HepG2 (cell line): Measurements from ENCODE around the gene PFN2. TPM values are rescaled to one million over a fixed set of nuclear protein-coding genes. Genes with fewer than 3 reads are reported as not detected.

ENCODE experiments used
- ATAC-seq: fragments of 200-7000 bp; cut with Tn5 transposase; 3 replicates; pipeline ENCODE4 v1.9.1; 2020; ENCODE audit warnings: mild to moderate bottlenecking, moderate library complexity
- BruUV-seq: library from RNA; stranded (reverse); fragments of 400-500 nt; replicated peaks from 2 replicates; lab custom pipeline; 2021; lab: Mats Ljungman, UMichigan
- CTCF ChIA-PET: fragments of 300-600 bp; formaldehyde crosslinking; extraction: SDS; loops from one replicate; lab custom pipeline; 2021; ENCODE audit warnings: low total read pairs, inconsistent platforms, low intra/inter-chr PET ratio; lab: Yijun Ruan, JAX
- POLR2A ChIA-PET: fragments of 350-600 bp; sonication (Branson Sonifier 250); formaldehyde crosslinking; loops from one replicate; lab custom pipeline; 2020; ENCODE audit warnings: antibody characterized with exemption, inconsistent platforms; lab: Yijun Ruan, JAX
- DNase-seq: peaks from one replicate; pipeline ENCODE4 v3.0.0-alpha.2; 2015; ENCODE audit warnings: low spot score
- FAIRE-seq: peaks from 3 replicates; lab custom pipeline; 2011; peaks lifted over from hg19 to GRCh38; lab: Jason Lieb, UNC
- H2AFZ ChIP-seq: one replicate; pipeline ENCODE4 v1.6.1; 2011; ENCODE audit warnings: low read length, inconsistent platforms
- H3K27ac ChIP-seq: fragments of 300-600 bp; 3 replicates; pipeline ENCODE4 v1.8.0; 2011; ENCODE audit warnings: mixed run types, mild to moderate bottlenecking, mixed read lengths, low read length, inconsistent platforms; ENCODE audit not compliant: insufficient read depth; ENCODE audit errors: extremely low read length
- H3K27me3 ChIP-seq, 2 experiments: fragments of 200-600 bp in 1 of 2; 2 replicates in 1 of 2; 3 replicates in 1 of 2; pipeline versions ENCODE4 v1.6.0 to v1.8.0; 2011; ENCODE audit warnings: low read length in 2 of 2, mild to moderate bottlenecking in 2 of 2, moderate library complexity in 2 of 2, inconsistent platforms in 1 of 2; ENCODE audit not compliant: insufficient read depth in 2 of 2, control insufficient read depth in 1 of 2
- H3K36me3 ChIP-seq, 2 experiments: fragments of 200-600 bp in 1 of 2; replicated peaks in 1 of 2; 2 replicates in 1 of 2; 3 replicates in 1 of 2; pipeline versions ENCODE4 v1.5.1 to v1.8.0; 2011; ENCODE audit warnings: low read length in 2 of 2, inconsistent platforms in 1 of 2; ENCODE audit not compliant: insufficient read depth in 2 of 2, control insufficient read depth in 1 of 2
- H3K4me1 ChIP-seq: 2 replicates; pipeline ENCODE4 v1.5.1; 2012; ENCODE audit warnings: low read length, inconsistent platforms; ENCODE audit not compliant: insufficient read depth
- H3K4me2 ChIP-seq: 2 replicates; pipeline ENCODE4 v1.6.0; 2011; ENCODE audit warnings: low read depth, low read length, inconsistent platforms
- H3K4me3 ChIP-seq, 3 experiments: fragments of 200-600 bp in 1 of 3; sonication (generic), shearing (Covaris generic) in 1 of 3; replicated peaks in 1 of 3; 2 replicates each; pipeline ENCODE4 v1.5.1; 2011 to 2016; ENCODE audit warnings: low read length in 3 of 3, inconsistent platforms in 2 of 3, low read depth in 2 of 3, mild to moderate bottlenecking in 2 of 3, control low read depth in 1 of 3, mixed read lengths in 1 of 3; ENCODE audit not compliant: insufficient read depth in 1 of 3
- H3K79me2 ChIP-seq: one replicate; pipeline ENCODE4 v1.6.1; 2011; ENCODE audit warnings: low read length, inconsistent platforms; ENCODE audit not compliant: insufficient read depth
- H3K9ac ChIP-seq: 2 replicates; pipeline ENCODE4 v1.6.0; 2011; ENCODE audit warnings: mild to moderate bottlenecking, low read depth, low read length, inconsistent platforms; ENCODE audit not compliant: insufficient read depth
- H3K9me3 ChIP-seq: 2 replicates; pipeline ENCODE4 v1.5.1; 2012; ENCODE audit warnings: mild to moderate bottlenecking, low read length
- H4K20me1 ChIP-seq: 2 replicates; pipeline ENCODE4 v1.6.0; 2011; ENCODE audit warnings: inconsistent platforms, mild to moderate bottlenecking, low read length, moderate library complexity; ENCODE audit not compliant: insufficient read depth
- ATM ChIP-seq: fragments of 450-650 bp; IDR thresholded peaks from 2 replicates; pipeline ENCODE4 v1.7.1; 2017; ENCODE audit warnings: mild to moderate bottlenecking, borderline replicate concordance
- CREB1 ChIP-seq, 2 experiments: fragments of 450-650 bp in 1 of 2; IDR thresholded peaks; 2 replicates each; pipeline ENCODE4 v1.6.1; 2016 to 2017; ENCODE audit warnings: control low read depth in 1 of 2, mild to moderate bottlenecking in 1 of 2, missing compliant biosample characterization in 1 of 2, missing genetic modification characterization in 1 of 2
- ELF3 ChIP-seq: IDR thresholded peaks from 2 replicates; pipeline ENCODE4 v1.6.1; 2016; ENCODE audit warnings: missing genetic modification reagents, missing compliant biosample characterization
- KLF16 ChIP-seq, 2 experiments: sonication (generic) in 1 of 2; formaldehyde crosslinking in 1 of 2; IDR thresholded peaks; 2 replicates each; pipeline versions ENCODE4 v1.6.1 to v1.8.0; 2016 to 2023; ENCODE audit warnings: missing genetic modification reagents in 2 of 2, missing compliant biosample characterization in 1 of 2
- RBM22 ChIP-seq: fragments of 200-400 bp; formaldehyde crosslinking; optimal IDR thresholded peaks from 2 replicates; pipeline ENCODE3; 2017; ENCODE audit warnings: mild to moderate bottlenecking, low read length, moderate library complexity
- SMC3 ChIP-seq: IDR thresholded peaks from 2 replicates; pipeline ENCODE4 v1.6.1; 2011; ENCODE audit warnings: low read length, improper control_type of control experiment
- SSRP1 ChIP-seq: IDR thresholded peaks from 2 replicates; pipeline ENCODE4 v1.6.1; 2016; ENCODE audit warnings: control low read depth
- TAF15 ChIP-seq: fragments of 200-400 bp; formaldehyde crosslinking; IDR thresholded peaks from one replicate; pipeline ENCODE4 v1.6.1; 2018; ENCODE audit warnings: mild to moderate bottlenecking, low read depth, low read length; ENCODE audit not compliant: poor library complexity, severe bottlenecking
- THAP11 ChIP-seq: IDR thresholded peaks from 2 replicates; pipeline ENCODE4 v1.6.1; 2016; ENCODE audit warnings: missing biosample characterization, missing genetic modification reagents
- ZC3H4 ChIP-seq: sonication (generic); formaldehyde crosslinking; IDR thresholded peaks from 2 replicates; pipeline ENCODE4 v1.4.0; 2020; ENCODE audit warnings: missing genetic modification reagents, borderline replicate concordance
- ZNF205 ChIP-seq: IDR thresholded peaks from 2 replicates; pipeline ENCODE4 v1.6.1; 2018; ENCODE audit warnings: missing biosample characterization, missing genetic modification reagents
- ZNF510 ChIP-seq: sonication (generic); formaldehyde crosslinking; IDR thresholded peaks from 2 replicates; pipeline ENCODE4 v1.4.0; 2020; ENCODE audit warnings: low read depth, mild to moderate bottlenecking, missing genetic modification reagents
- ZNF547 ChIP-seq: sonication (generic); formaldehyde crosslinking; IDR thresholded peaks from 2 replicates; pipeline ENCODE4 v1.5.1; 2020; ENCODE audit warnings: mild to moderate bottlenecking, missing genetic modification reagents
- ZSCAN31 ChIP-seq: sonication (generic); formaldehyde crosslinking; IDR thresholded peaks from 2 replicates; pipeline ENCODE4 v1.5.0; 2020; ENCODE audit warnings: low read depth, mild to moderate bottlenecking, missing genetic modification reagents
- WGBS: methylation state at CpG from one replicate; pipeline ENCODE4 v1.1.6; 2017; ENCODE audit warnings: low lambda C conversion rate; 5-methylcytosine and 5-hydroxymethylcytosine counted together
- in situ Hi-C: cut with HindIII; loops from 2 replicates; pipeline ENCODE4 v1.10.0; 2017; ENCODE audit warnings: low pct_unique_long_range_greater_than_20kb; ENCODE audit not compliant: extremely low pct_ligation_motif_present
- intact Hi-C: fragments of 100-400 bp; cut with micrococcal nuclease; formaldehyde crosslinking; loops from one replicate; pipeline ENCODE4 v1.10.0; 2022; ENCODE audit not compliant: unreplicated experiment
- polyA plus RNA-seq, 8 experiments: library from polyadenylated mRNA; depleted of rRNA in 3 of 8; stranded (reverse) in 7 of 8; unstranded in 1 of 8; fragments of >200 nt; fragmentation: Illumina TruSeq in 4 of 8; extraction: Trizol in 4 of 8; gene quantifications; 2 replicates each; pipeline versions ENCODE4 v1.2.1 to v1.2.3, GENCODE V29; 2011 to 2016; ENCODE audit warnings: low read depth in 4 of 8, missing spikeins in 1 of 8, mixed read lengths in 1 of 8; ENCODE audit not compliant: insufficient read depth in 1 of 8
- total RNA-seq, 5 experiments: library from RNA; depleted of rRNA; stranded (reverse); fragments of >200 nt; fragmentation: Illumina TruSeq; extraction: Trizol; gene quantifications; 2 replicates each; pipeline ENCODE4 v1.2.3, GENCODE V29; 2016; ENCODE audit warnings: low read depth in 1 of 5

Gene PFN2
- total and polyA plus RNA-seq, 2 of the 13 experiments (the other 11 are each of a cell fraction or from before 2014, with no cell fraction given): 57.3 to 150 TPM

DNA sequence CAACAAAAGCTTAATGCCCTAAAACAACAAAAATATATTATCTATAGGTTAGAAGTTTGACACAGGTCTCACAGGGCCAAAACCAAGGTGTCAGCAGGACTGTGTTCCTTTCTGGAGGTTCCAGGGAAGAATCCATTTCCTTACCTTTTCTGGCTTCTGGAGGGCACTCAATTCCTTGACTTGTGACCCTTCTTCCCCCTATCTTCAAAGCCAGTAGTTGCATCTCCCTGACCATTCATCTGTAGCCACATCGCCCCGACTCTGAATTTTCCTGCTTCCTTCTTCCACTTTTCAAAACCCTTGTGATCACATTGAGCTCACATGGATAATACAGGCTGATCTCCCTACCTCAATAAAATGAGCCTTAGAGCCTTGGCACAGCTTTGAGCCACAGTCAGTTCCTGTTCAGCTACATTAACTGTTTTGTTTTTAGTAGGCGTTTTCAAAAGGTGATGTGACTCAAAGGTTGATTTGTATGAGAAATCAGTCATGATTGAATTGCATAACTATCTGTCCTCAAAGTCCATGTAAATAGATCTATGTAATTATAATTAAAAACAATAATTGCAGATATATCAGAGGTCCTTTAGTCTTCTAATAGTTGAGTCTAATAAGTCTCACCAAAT, 12.4 kb downstream of the PFN2 start:
- 94% methylated on average over 3 of the region's 3 CpGs for whole genome bisulfite sequencing
- Histone ChIP-seq H3K4me2 (no peak overlapping the region), H4K20me1 (0 out of 2 replicates have a peak, but pooled peaks cover 4% of the 10 kb centered on the region), H3K79me2 (no peaks in the 10 kb centered on the region), H3K4me3 (no peak overlapping the region), H3K4me1 (peaks cover 14% of the 10 kb centered on the region), H3K9ac (no peak overlapping the region), H3K9me3 (no peaks in the 10 kb centered on the region), H3K27ac (no peak overlapping the region), H2AFZ (no peak overlapping the region), H3K27me3 (no peaks in the 10 kb centered on the region), H3K36me3 (peaks cover 0 to 8% of the 10 kb centered on the region in 2 experiments; a peak in 2 of 5 replicates)
- POLR2A ChIA-PET: no interaction called here
- ATAC-seq (no peak; the same call in 2 of the 3 replicates), FAIRE-seq (no peak), DNase-seq (no peak)
- intact Hi-C loops: no loop called here
- no TSS peak for BruUV-seq
- in situ Hi-C loops: loop anchor here (10.0 kb wide), 1 partner anchor 257 kb away; no protein-coding TSS in a partner anchor
- TF ChIP-seq ZNF547 (CRISPR knock-in tag) (no peak), ZNF205 (CRISPR knock-in tag) (no peak), ELF3 (no peak), CREB1 (IDR thresholded peaks at IDR 0.05) (no peak), CREB1 (CRISPR knock-in tag; IDR thresholded peaks at IDR 0.05) (no peak), RBM22 (no peak), ZC3H4 (CRISPR knock-in tag) (no peak), KLF16 (CRISPR knock-in tag; IDR thresholded peaks at IDR 0.05) (no peak), THAP11 (no peak), SSRP1 (CRISPR knock-in tag) (no peak), ATM (no peak), SMC3 (no peak), TAF15 (no peak), ZNF510 (CRISPR knock-in tag) (no peak), ZSCAN31 (no peak)
- CTCF ChIA-PET: no interaction called here
